SK-N-SH (cell line): ENCODE measurements around the gene MAPK14. TPM values are rescaled to one million over a fixed set of nuclear protein-coding genes. Genes with fewer than 3 reads are reported as not detected.

Experiments
- CTCF ChIA-PET: fragments of 300-600, 350-600 bp; formaldehyde crosslinking; extraction: SDS; loops from one replicate; lab custom pipeline; 2021; lab: Yijun Ruan, JAX
- POLR2A ChIA-PET: fragments of 350-600 bp; sonication (Branson Sonifier 250); formaldehyde crosslinking; extraction: SDS; loops from one replicate; lab custom pipeline; 2020; ENCODE audit warnings: antibody characterized with exemption, inconsistent platforms; lab: Yijun Ruan, JAX
- DNase-seq: peaks from one replicate; pipeline ENCODE4 v3.0.0; 2012
- H2AFZ ChIP-seq: fragments of 200-600 bp; sonication (generic); 2 replicates; pipeline ENCODE4 v1.8.1; 2016; ENCODE audit warnings: antibody characterized with exemption, mild to moderate bottlenecking, low read depth
- H3F3A ChIP-seq: fragments of 200-600 bp; sonication (generic); replicated peaks from 2 replicates; pipeline ENCODE3; 2016; ENCODE audit warnings: antibody characterized with exemption, mild to moderate bottlenecking; ENCODE audit not compliant: insufficient read depth
- H3K27ac ChIP-seq, 2 experiments: fragments of 200-500 bp in 1 of 2; fragments of 200-600 bp in 1 of 2; sonication (Bioruptor generic) in 1 of 2; sonication (generic), shearing (Covaris generic) in 1 of 2; 2 replicates each; pipeline versions ENCODE4 v1.5.1 to v1.6.1; 2014 to 2016; ENCODE audit warnings: low read depth in 2 of 2, inconsistent platforms in 1 of 2, low read length in 1 of 2, mild to moderate bottlenecking in 1 of 2, mixed read lengths in 1 of 2
- H3K27me3 ChIP-seq: fragments of 200-600 bp; sonication (generic), shearing (Covaris generic); 2 replicates; pipeline ENCODE4 v1.6.1; 2016; ENCODE audit warnings: mixed run types; ENCODE audit not compliant: insufficient read depth
- H3K36me3 ChIP-seq, 2 experiments: fragments of 200-500 bp in 1 of 2; fragments of 200-600 bp in 1 of 2; sonication (Bioruptor generic) in 1 of 2; sonication (generic) in 1 of 2; replicated peaks in 1 of 2; 2 replicates each; pipeline versions ENCODE3 to v1.5.1; 2014 to 2016; ENCODE audit warnings: low read length in 1 of 2, mild to moderate bottlenecking in 1 of 2; ENCODE audit not compliant: insufficient read depth in 2 of 2, control insufficient read depth in 1 of 2
- H3K4me1 ChIP-seq, 2 experiments: fragments of 200-500 bp in 1 of 2; fragments of 200-600 bp in 1 of 2; sonication (Bioruptor generic) in 1 of 2; sonication (generic), shearing (Covaris generic) in 1 of 2; 2 replicates each; pipeline versions ENCODE4 v1.5.1 to v1.6.1; 2014 to 2016; ENCODE audit warnings: low read depth in 1 of 2, low read length in 1 of 2, mixed run types in 1 of 2; ENCODE audit not compliant: insufficient read depth in 2 of 2, control insufficient read depth in 1 of 2
- H3K4me2 ChIP-seq: fragments of 200-600 bp; sonication (generic), shearing (Covaris generic); 2 replicates; pipeline ENCODE4 v1.6.1; 2017; ENCODE audit warnings: mixed run types
- H3K4me3 ChIP-seq, 2 experiments: fragments of 200-500 bp in 1 of 2; fragments of 200-600 bp in 1 of 2; sonication (Bioruptor generic) in 1 of 2; sonication (generic), shearing (Covaris generic) in 1 of 2; 2 replicates each; pipeline versions ENCODE4 v1.5.1 to v1.8.1; 2014 to 2016; ENCODE audit warnings: low read depth in 2 of 2, inconsistent platforms in 1 of 2, low read length in 1 of 2, mild to moderate bottlenecking in 1 of 2, mixed read lengths in 1 of 2, moderate library complexity in 1 of 2
- H3K79me2 ChIP-seq: fragments of 200-600 bp; sonication (generic); 2 replicates; pipeline ENCODE4 v1.8.1; 2017; ENCODE audit warnings: mild to moderate bottlenecking; ENCODE audit not compliant: insufficient read depth
- H3K9ac ChIP-seq: fragments of 200-600 bp; sonication (generic); 2 replicates; pipeline ENCODE4 v1.6.1; 2017; ENCODE audit warnings: mixed run types
- H3K9me2 ChIP-seq: fragments of 200-600 bp; sonication (generic); 2 replicates; pipeline ENCODE4 v1.6.1; 2017; ENCODE audit warnings: mixed run types
- H3K9me3 ChIP-seq: fragments of 200-600 bp; sonication (generic); 2 replicates; pipeline ENCODE4 v1.6.1; 2017; ENCODE audit warnings: mixed run types, mild to moderate bottlenecking, moderate library complexity
- H4K20me1 ChIP-seq: fragments of 200-600 bp; sonication (generic); 2 replicates; pipeline ENCODE4 v1.6.1; 2017; ENCODE audit warnings: mild to moderate bottlenecking, mixed run types; ENCODE audit not compliant: insufficient read depth
- EP300 ChIP-seq, 2 experiments: IDR thresholded peaks; 2 replicates each; pipeline versions ENCODE4 v1.4.0 to v1.6.1; 2012; ENCODE audit warnings: borderline replicate concordance in 1 of 2, low read depth in 1 of 2, low read length in 1 of 2
- GATA2 ChIP-seq: sonication (generic); formaldehyde crosslinking; IDR thresholded peaks from 2 replicates; pipeline ENCODE4 v1.5.0; 2020; ENCODE audit warnings: mild to moderate bottlenecking, missing genetic modification reagents
- JUND ChIP-seq: IDR thresholded peaks from 2 replicates; pipeline ENCODE4 v1.4.0; 2012
- NFIC ChIP-seq: IDR thresholded peaks from 2 replicates; pipeline ENCODE4 v1.4.0; 2012; ENCODE audit warnings: borderline replicate concordance
- RAD21 ChIP-seq: IDR thresholded peaks from 2 replicates; pipeline ENCODE4 v1.6.1; 2012; ENCODE audit warnings: mild to moderate bottlenecking, low read length
- RFX5 ChIP-seq: IDR thresholded peaks from 2 replicates; pipeline ENCODE4 v1.6.1; 2012; ENCODE audit warnings: mild to moderate bottlenecking, improper control_type of control experiment, low read length
- SMC3 ChIP-seq: IDR thresholded peaks from 2 replicates; pipeline ENCODE4 v1.6.1; 2012; ENCODE audit warnings: low read depth, low read length, improper control_type of control experiment
- WGBS: methylation state at CpG from one replicate; pipeline ENCODE4 v1.1.6; 2017; ENCODE audit warnings: low lambda C conversion rate; 5-methylcytosine and 5-hydroxymethylcytosine counted together
- polyA plus RNA-seq, 3 experiments: library from polyadenylated mRNA; depleted of rRNA; stranded (reverse); fragments of >200 nt; gene quantifications; 2 replicates each; pipeline ENCODE4 v1.2.3, GENCODE V29; 2012
- TF ChIP-seq, protein P1 (sequence below): fragments of 200-600 bp; sonication (generic); IDR thresholded peaks from 2 replicates; pipeline ENCODE4 v1.6.1; 2017; ENCODE audit warnings: antibody characterized with exemption, mild to moderate bottlenecking, moderate library complexity

MAPK14 gene
- polyA plus RNA-seq, 1 of the 3 experiments (the other 2 are of a cell fraction) = 19.8 TPM

DNA sequence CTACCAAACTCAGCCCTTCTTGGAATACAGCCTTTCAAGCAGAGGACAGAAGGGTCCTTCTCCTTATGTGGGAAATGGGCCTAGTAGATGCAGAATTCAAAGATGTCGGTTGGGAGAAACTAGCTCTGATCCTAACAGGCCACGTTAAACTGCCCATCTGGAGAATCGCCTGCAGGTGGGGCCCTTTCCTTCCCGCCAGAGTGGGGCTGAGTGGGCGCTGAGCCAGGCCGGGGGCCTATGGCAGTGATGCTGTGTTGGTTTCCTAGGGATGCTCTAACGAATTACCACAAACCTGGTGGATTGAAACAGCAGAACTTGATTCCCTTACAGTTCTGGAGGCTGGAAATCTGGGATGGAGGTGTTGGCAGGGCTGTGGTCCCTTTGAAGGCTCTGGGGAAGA, 111.8 kb downstream of the MAPK14 start:
- H3K27ac ChIP-seq = 0 out of 4 replicates have a peak overlapping the region, but pooled peaks of 1 of the 2 experiments have one; percentile 3
- H3K4me1 ChIP-seq = peaks cover 0 to 37% of the 10 kb centered on the region in 2 experiments; a peak in 1 of 4 replicates
- no peaks in the 10 kb centered on the region for H3F3A ChIP-seq
- DNase-seq = peak; percentile 79
- CTCF ChIA-PET = interaction anchor here (0.9 to 2.5 kb wide), 18 partner anchors 8 to 221 kb away, joined by 3 to 10 read pairs (median 4); no protein-coding TSS in a partner anchor
- WGBS = 67% methylated on average over 6 of the region's 7 CpGs
- no peak overlapping the region for H3K4me2 ChIP-seq
- no peaks in the 10 kb centered on the region for H4K20me1 ChIP-seq
- no peaks in the 10 kb centered on the region for H3K27me3 ChIP-seq
- no peaks in the 10 kb centered on the region for H3K79me2 ChIP-seq
- TF ChIP-seq RAD21 (peak; percentile 62), JUND (no peak), NFIC (peak; percentile 32; the same call in 1 of the 2 replicates), GATA2 (CRISPR knock-in tag) (no peak), SMC3 (0 out of 2 replicates have a peak, but pooled peaks have one; percentile 25)
- TF ChIP-seq, protein P1, sequence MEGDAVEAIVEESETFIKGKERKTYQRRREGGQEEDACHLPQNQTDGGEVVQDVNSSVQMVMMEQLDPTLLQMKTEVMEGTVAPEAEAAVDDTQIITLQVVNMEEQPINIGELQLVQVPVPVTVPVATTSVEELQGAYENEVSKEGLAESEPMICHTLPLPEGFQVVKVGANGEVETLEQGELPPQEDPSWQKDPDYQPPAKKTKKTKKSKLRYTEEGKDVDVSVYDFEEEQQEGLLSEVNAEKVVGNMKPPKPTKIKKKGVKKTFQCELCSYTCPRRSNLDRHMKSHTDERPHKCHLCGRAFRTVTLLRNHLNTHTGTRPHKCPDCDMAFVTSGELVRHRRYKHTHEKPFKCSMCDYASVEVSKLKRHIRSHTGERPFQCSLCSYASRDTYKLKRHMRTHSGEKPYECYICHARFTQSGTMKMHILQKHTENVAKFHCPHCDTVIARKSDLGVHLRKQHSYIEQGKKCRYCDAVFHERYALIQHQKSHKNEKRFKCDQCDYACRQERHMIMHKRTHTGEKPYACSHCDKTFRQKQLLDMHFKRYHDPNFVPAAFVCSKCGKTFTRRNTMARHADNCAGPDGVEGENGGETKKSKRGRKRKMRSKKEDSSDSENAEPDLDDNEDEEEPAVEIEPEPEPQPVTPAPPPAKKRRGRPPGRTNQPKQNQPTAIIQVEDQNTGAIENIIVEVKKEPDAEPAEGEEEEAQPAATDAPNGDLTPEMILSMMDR = peak; percentile 29; the same call in 1 of the 2 replicates
- no peaks in the 10 kb centered on the region for H3K9me3 ChIP-seq
- no peak overlapping the region for H2AFZ ChIP-seq
- no peaks in the 10 kb centered on the region for H3K36me3 ChIP-seq
- H3K9me2 ChIP-seq = no peaks in the 10 kb centered on the region
- POLR2A ChIA-PET = interaction anchor here (0.6 to 0.9 kb wide), 2 partner anchors 8 to 10 kb away, joined by 3 read pairs; no protein-coding TSS in a partner anchor
- no peak overlapping the region for H3K9ac ChIP-seq
- no peak overlapping the region for H3K4me3 ChIP-seq

- H3K79me2 ChIP-seq = no peaks in the 10 kb centered on the region
These were observed 112.5 kb downstream of the MAPK14 start for GRCh38 chr6:36139991-36140710.

More at GRCh38 chr6:36139991-36140710, 112.5 kb downstream of the MAPK14 start:
- Histone ChIP-seq H3K27ac (peak overlapping the region in 1 of 2 experiments; percentile 50; a peak in 1 of 4 replicates), H3K9me3 (no peaks in the 10 kb centered on the region), H3K27me3 (no peaks in the 10 kb centered on the region), H3K4me2 (no peak overlapping the region), H3K4me1 (peaks cover 0 to 37% of the 10 kb centered on the region in 2 experiments; a peak in 1 of 4 replicates), H3K36me3 (no peaks in the 10 kb centered on the region), H3K4me3 (no peak overlapping the region), H2AFZ (no peak overlapping the region), H3K9me2 (no peaks in the 10 kb centered on the region), H3K9ac (no peak overlapping the region), H4K20me1 (no peaks in the 10 kb centered on the region), H3F3A (no peaks in the 10 kb centered on the region)
- POLR2A ChIA-PET = interaction anchor here (0.6 to 0.9 kb wide), 2 partner anchors 9 to 10 kb away, joined by 3 read pairs; no protein-coding TSS in a partner anchor
- TF ChIP-seq GATA2 (CRISPR knock-in tag) (peak; percentile 79), RFX5 (no peak), EP300 (IDR thresholded peaks at IDR 0.05; ENCODE audit: borderline replicate concordance in 1 of 2, low read depth in 1 of 2, low read length in 1 of 2) (0 out of 4 replicates have a peak, but pooled peaks of 1 of the 2 experiments have one; percentile 38)
- CTCF ChIA-PET = interaction anchor here (0.9 to 2.5 kb wide), 14 partner anchors 9 to 221 kb away, joined by 3 to 10 read pairs (median 5); no protein-coding TSS in a partner anchor
- 76% methylated on average over 8 of the region's 8 CpGs for WGBS
- DNase-seq = no peak
